A549 (cell line): Measurements from ENCODE around the gene SPATA2L.

Source experiments
- EP300 ChIP-seq, 2 experiments: fragments of >200 bp; sonication (Bioruptor Twin); formaldehyde crosslinking; IDR thresholded peaks; 2 replicates in 1 of 2; 3 replicates in 1 of 2; pipeline ENCODE4 v1.6.1; 2016 to 2017
- HOXB5 ChIP-seq: fragments of 250-450 bp; sonication (Bioruptor Pico); IDR thresholded peaks from 2 replicates; pipeline ENCODE4 v1.5.0; 2020; ENCODE audit warnings: mild to moderate bottlenecking, moderate library complexity
- POLR2A ChIP-seq: IDR thresholded peaks from 2 replicates; pipeline ENCODE4 v1.6.1; 2012; ENCODE audit warnings: mild to moderate bottlenecking, low read length
- ZNF302 ChIP-seq: fragments of 250-450 bp; sonication (Bioruptor Pico); IDR thresholded peaks from 2 replicates; pipeline ENCODE4 v1.9.0; 2021; ENCODE audit warnings: inconsistent platforms, mild to moderate bottlenecking, moderate library complexity
- TF ChIP-seq, protein P1 (sequence below): fragments of >200 bp; sonication (Bioruptor Twin); formaldehyde crosslinking; IDR thresholded peaks from 3 replicates; pipeline ENCODE4 v1.5.1; 2016
- TF ChIP-seq, protein P2 (sequence below): fragments of >200 bp; sonication (Bioruptor Twin); formaldehyde crosslinking; IDR thresholded peaks from 3 replicates; pipeline ENCODE4 v1.6.1; 2016

DNA sequence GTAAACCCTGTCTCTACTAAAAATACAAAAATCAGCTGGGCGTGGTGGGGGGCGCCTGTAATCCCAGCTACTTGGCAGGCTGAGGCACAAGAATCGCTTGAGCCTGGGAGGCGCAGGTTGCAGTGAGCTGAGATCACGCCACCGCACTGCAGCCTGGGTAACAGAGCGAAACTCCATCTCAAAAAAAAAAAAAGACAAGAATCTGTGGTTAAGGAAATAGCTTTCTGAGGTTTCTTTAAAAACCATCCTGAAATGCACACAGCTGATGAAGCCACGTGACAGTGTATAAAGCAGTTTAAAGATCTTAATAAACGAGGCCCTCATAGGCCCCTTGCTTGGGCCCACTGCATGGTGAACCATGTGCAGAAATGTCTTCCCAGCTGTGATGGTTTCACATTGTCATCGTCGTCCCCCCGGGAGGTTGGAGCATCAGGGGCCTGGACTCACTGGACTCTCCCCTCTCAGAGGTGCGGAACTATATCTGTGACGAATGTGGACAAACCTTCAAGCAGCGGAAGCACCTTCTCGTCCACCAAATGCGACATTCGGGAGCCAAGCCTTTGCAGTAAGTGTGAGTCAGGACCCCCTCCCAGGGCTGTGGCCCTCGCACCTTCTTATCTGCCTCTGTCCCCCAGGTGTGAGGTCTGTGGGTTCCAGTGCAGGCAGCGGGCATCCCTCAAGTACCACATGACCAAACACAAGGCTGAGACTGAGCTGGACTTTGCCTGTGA is 36.0 kb upstream of the SPATA2L start:
- TF ChIP-seq, protein P1, sequence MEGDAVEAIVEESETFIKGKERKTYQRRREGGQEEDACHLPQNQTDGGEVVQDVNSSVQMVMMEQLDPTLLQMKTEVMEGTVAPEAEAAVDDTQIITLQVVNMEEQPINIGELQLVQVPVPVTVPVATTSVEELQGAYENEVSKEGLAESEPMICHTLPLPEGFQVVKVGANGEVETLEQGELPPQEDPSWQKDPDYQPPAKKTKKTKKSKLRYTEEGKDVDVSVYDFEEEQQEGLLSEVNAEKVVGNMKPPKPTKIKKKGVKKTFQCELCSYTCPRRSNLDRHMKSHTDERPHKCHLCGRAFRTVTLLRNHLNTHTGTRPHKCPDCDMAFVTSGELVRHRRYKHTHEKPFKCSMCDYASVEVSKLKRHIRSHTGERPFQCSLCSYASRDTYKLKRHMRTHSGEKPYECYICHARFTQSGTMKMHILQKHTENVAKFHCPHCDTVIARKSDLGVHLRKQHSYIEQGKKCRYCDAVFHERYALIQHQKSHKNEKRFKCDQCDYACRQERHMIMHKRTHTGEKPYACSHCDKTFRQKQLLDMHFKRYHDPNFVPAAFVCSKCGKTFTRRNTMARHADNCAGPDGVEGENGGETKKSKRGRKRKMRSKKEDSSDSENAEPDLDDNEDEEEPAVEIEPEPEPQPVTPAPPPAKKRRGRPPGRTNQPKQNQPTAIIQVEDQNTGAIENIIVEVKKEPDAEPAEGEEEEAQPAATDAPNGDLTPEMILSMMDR: no peak
- no peak for TF ChIP-seq EP300 (IDR thresholded peaks at IDR 0.05)
- no peak for TF ChIP-seq POLR2A
- TF ChIP-seq HOXB5 (CRISPR knock-in tag): no peak
- TF ChIP-seq, protein P2, sequence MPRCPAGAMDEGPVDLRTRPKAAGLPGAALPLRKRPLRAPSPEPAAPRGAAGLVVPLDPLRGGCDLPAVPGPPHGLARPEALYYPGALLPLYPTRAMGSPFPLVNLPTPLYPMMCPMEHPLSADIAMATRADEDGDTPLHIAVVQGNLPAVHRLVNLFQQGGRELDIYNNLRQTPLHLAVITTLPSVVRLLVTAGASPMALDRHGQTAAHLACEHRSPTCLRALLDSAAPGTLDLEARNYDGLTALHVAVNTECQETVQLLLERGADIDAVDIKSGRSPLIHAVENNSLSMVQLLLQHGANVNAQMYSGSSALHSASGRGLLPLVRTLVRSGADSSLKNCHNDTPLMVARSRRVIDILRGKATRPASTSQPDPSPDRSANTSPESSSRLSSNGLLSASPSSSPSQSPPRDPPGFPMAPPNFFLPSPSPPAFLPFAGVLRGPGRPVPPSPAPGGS: no peak
- no peak for TF ChIP-seq ZNF302 (CRISPR knock-in tag)
